Raji (cell line): ENCODE measurements around the gene ADO.

Experiments used
- POLR2A ChIP-seq: IDR thresholded peaks from 2 replicates; pipeline ENCODE4 v1.6.1; 2011; ENCODE audit warnings: low read depth, low read length, control low read depth; ENCODE audit not compliant: insufficient read depth

ADO gene

GRCh38 chr10:62790019-62790555 lies 14.4 kb upstream of the ADO start:
- no peak for TF ChIP-seq POLR2A

- TF ChIP-seq POLR2A, result no peak
Observed at GRCh38 chr10:62790571-62790970, 13.9 kb upstream of the ADO start.

GRCh38 chr10:62792261-62792660 lies 12.3 kb upstream of the ADO start:
- TF ChIP-seq POLR2A, result no peak

GRCh38 chr10:62794306-62794705 lies 10.2 kb upstream of the ADO start:
- TF ChIP-seq POLR2A, result no peak

- no peak for TF ChIP-seq POLR2A
Observed at GRCh38 chr10:62795100-62795499, 9.4 kb upstream of the ADO start.

GRCh38 chr10:62795762-62796161 lies 8.8 kb upstream of the ADO start:
- TF ChIP-seq POLR2A, result no peak

- no peak for TF ChIP-seq POLR2A
Observed at GRCh38 chr10:62796896-62797295, 7.6 kb upstream of the ADO start.

- TF ChIP-seq POLR2A, result no peak
Observed at GRCh38 chr10:62801871-62802270, 2.6 kb upstream of the ADO start.

GRCh38 chr10:62803724-62804355 lies 680 bp upstream of the ADO start:
- TF ChIP-seq POLR2A, result no peak

GRCh38 chr10:62805231-62806099 lies 945 bp downstream of the ADO start:
- TF ChIP-seq POLR2A, result no peak

GRCh38 chr10:62806251-62806650 lies 1.7 kb downstream of the ADO start:
- no peak for TF ChIP-seq POLR2A

GRCh38 chr10:62810156-62810902 lies 5.8 kb downstream of the ADO start:
- TF ChIP-seq POLR2A, result no peak

GRCh38 chr10:62811159-62811875 lies 6.8 kb downstream of the ADO start:
- TF ChIP-seq POLR2A, result no peak

GRCh38 chr10:62812672-62813439 lies 8.3 kb downstream of the ADO start:
- no peak for TF ChIP-seq POLR2A
